ENCODE measurements around the gene LINGO4. TPM values are rescaled to one million over a fixed set of nuclear protein-coding genes. Genes with fewer than 3 reads are reported as not detected.
"Not testable (repeated sequence)": the region's sequence is repeated elsewhere in the genome, so short reads cannot be mapped to it uniquely, and the experiment has no call there.

LINGO4 gene
- total RNA-seq, 1 experiment from 2014 or later = not detected

DNA sequence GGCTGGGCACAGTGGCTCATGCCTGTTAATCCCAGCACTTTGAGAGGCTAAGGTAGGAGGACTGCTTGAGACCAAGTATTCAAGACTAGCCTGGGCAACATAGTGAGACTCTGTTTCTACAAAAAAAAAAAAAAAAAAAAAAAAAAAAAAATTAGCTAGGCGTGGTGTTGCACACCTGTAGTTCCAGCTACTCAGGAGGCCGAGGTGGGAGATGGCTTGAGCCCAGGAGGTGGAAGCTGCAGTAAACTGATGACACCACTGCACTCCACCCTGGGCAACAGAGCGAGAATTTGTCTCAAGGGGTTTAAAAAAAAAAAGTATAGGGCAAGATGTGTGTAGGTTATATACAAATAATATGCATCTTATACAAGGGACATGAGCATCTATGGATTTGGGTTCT is 17.5 kb downstream of the LINGO4 start:
- no peaks in the 10 kb centered on the region for H3K9me3 ChIP-seq (ENCODE audit: low read depth, low read length, poor library complexity, severe bottlenecking)
- CTCF ChIA-PET = no interaction called here
- no peak for TF ChIP-seq EZH2 (IDR thresholded peaks at IDR 0.05; ENCODE audit: borderline replicate concordance, low read depth, low read length, poor library complexity, severe bottlenecking)
- TF ChIP-seq, protein P1, sequence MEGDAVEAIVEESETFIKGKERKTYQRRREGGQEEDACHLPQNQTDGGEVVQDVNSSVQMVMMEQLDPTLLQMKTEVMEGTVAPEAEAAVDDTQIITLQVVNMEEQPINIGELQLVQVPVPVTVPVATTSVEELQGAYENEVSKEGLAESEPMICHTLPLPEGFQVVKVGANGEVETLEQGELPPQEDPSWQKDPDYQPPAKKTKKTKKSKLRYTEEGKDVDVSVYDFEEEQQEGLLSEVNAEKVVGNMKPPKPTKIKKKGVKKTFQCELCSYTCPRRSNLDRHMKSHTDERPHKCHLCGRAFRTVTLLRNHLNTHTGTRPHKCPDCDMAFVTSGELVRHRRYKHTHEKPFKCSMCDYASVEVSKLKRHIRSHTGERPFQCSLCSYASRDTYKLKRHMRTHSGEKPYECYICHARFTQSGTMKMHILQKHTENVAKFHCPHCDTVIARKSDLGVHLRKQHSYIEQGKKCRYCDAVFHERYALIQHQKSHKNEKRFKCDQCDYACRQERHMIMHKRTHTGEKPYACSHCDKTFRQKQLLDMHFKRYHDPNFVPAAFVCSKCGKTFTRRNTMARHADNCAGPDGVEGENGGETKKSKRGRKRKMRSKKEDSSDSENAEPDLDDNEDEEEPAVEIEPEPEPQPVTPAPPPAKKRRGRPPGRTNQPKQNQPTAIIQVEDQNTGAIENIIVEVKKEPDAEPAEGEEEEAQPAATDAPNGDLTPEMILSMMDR (conservative IDR thresholded peaks at IDR 0.05; ENCODE audit: low read depth, low read length) = no peak
- no peak overlapping the region for H3K27ac ChIP-seq (ENCODE audit: low read depth, low read length, poor library complexity, severe bottlenecking)
- H3K27me3 ChIP-seq (replicated peaks; ENCODE audit: insufficient read depth, low read depth, low read length, poor library complexity) = peaks cover 32% of the 10 kb centered on the region
- BruUV-seq (replicated peaks) = no TSS peak
- no peaks in the 10 kb centered on the region for H3K36me3 ChIP-seq (ENCODE audit: insufficient read depth, low read length, poor library complexity, severe bottlenecking)
- POLR2A ChIA-PET (ENCODE audit: low non-redundant PET) = no interaction called here
- no peak for DNase-seq (ENCODE audit: low spot score)
- H3K4me1 ChIP-seq (ENCODE audit: insufficient read depth, low read length, poor library complexity, severe bottlenecking) = peaks cover 9% of the 10 kb centered on the region
- intact Hi-C loops (cut with micrococcal nuclease; ENCODE audit: unreplicated experiment) = no loop called here
- H3K4me3 ChIP-seq (ENCODE audit: low read depth, low read length, poor library complexity, severe bottlenecking) = no peak overlapping the region

DNA sequence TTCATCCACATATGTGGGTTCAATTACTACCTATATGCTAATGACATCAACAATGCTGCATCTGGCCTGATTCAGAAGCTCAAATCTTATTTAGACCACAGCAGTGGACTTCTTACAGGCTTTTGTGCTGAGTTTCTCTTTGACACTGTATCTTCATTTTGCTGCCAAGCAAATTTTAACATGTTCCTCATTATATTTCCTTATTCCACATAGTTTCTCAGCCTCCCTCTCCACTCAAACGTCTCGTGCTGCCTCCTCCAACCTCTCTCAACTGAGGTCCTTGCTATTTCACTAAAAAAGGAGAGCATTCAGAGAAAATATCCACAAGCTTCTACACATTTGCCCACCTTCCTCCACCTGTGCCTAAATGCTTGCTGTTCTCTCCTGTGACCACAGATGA is 21.4 kb downstream of the LINGO4 start:
- Histone ChIP-seq H3K27ac (ENCODE audit: low read depth, low read length, poor library complexity, severe bottlenecking) (no peak overlapping the region), H3K36me3 (ENCODE audit: insufficient read depth, low read length, poor library complexity, severe bottlenecking) (no peaks in the 10 kb centered on the region), H3K4me3 (ENCODE audit: low read depth, low read length, poor library complexity, severe bottlenecking) (no peak overlapping the region), H3K4me1 (ENCODE audit: insufficient read depth, low read length, poor library complexity, severe bottlenecking) (no peaks in the 10 kb centered on the region), H3K27me3 (replicated peaks; ENCODE audit: insufficient read depth, low read depth, low read length, poor library complexity) (peaks cover 22% of the 10 kb centered on the region), H3K9me3 (ENCODE audit: low read depth, low read length, poor library complexity, severe bottlenecking) (no peaks in the 10 kb centered on the region)
- intact Hi-C loops (cut with micrococcal nuclease; ENCODE audit: unreplicated experiment) = no loop called here
- TF ChIP-seq, protein P1 (conservative IDR thresholded peaks at IDR 0.05; ENCODE audit: low read depth, low read length) = no peak
- no peak for TF ChIP-seq EZH2 (IDR thresholded peaks at IDR 0.05; ENCODE audit: borderline replicate concordance, low read depth, low read length, poor library complexity, severe bottlenecking)
- no TSS peak for BruUV-seq (replicated peaks)
- CTCF ChIA-PET = no interaction called here
- POLR2A ChIA-PET (ENCODE audit: low non-redundant PET) = no interaction called here
- no peak for DNase-seq (ENCODE audit: low spot score)

DNA sequence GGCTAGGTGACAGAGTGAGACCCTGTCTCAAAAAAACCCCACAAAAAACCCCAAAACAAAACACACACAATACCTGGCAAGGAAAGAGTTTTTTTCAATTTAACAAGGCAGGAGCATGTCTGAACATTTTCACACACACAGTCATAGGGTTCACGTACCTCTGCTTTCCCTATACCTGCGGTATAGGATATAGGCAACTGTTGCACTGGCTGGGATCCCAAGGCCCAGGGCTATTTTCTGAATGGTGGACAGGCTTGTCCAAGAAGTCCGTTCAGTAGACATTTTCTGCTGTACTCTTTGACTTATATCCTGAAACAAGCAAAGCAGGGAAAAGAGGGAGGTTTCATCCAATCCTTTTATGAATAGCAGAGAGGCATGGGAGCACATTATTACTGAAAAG is 22.5 kb downstream of the LINGO4 start:
- no peak for TF ChIP-seq EZH2 (IDR thresholded peaks at IDR 0.05; ENCODE audit: borderline replicate concordance, low read depth, low read length, poor library complexity, severe bottlenecking)
- TF ChIP-seq, protein P1 (conservative IDR thresholded peaks at IDR 0.05; ENCODE audit: low read depth, low read length) = no peak
- no peaks in the 10 kb centered on the region for H3K36me3 ChIP-seq (ENCODE audit: insufficient read depth, low read length, poor library complexity, severe bottlenecking)
- intact Hi-C loops (cut with micrococcal nuclease; ENCODE audit: unreplicated experiment) = no loop called here
- ChIA-PET POLR2A (ENCODE audit: low non-redundant PET) (no interaction called here), CTCF (no interaction called here)
- no peak overlapping the region for H3K27ac ChIP-seq (ENCODE audit: low read depth, low read length, poor library complexity, severe bottlenecking)
- no peaks in the 10 kb centered on the region for H3K4me1 ChIP-seq (ENCODE audit: insufficient read depth, low read length, poor library complexity, severe bottlenecking)
- peaks cover 22% of the 10 kb centered on the region for H3K27me3 ChIP-seq (replicated peaks; ENCODE audit: insufficient read depth, low read depth, low read length, poor library complexity)
- H3K4me3 ChIP-seq (ENCODE audit: low read depth, low read length, poor library complexity, severe bottlenecking) = no peak overlapping the region
- no peaks in the 10 kb centered on the region for H3K9me3 ChIP-seq (ENCODE audit: low read depth, low read length, poor library complexity, severe bottlenecking)
- no peak for DNase-seq (ENCODE audit: low spot score)
- no TSS peak for BruUV-seq (replicated peaks)

DNA sequence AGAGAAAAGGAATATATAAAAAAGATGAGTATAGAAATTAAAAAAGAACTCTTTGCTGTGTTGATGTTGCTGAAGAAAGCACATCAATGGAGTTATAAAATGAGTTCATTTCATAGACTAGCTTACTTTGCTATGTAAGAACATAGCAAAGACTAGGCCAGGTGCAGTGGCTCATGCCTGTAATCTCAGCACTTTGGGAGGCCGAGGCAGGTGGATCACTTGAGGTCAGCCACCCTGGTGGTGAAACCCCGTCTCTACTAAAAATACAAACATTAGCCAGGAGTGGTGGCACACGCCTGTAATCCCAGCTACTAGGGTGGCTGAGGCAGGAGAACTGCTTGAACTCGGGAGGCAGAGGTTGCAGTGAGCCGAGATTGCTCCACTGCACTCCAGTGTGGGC is 23.2 kb downstream of the LINGO4 start:
- H3K36me3 ChIP-seq (ENCODE audit: insufficient read depth, low read length, poor library complexity, severe bottlenecking); POLR2A ChIA-PET (ENCODE audit: low non-redundant PET); H3K27ac ChIP-seq (ENCODE audit: low read depth, low read length, poor library complexity, severe bottlenecking); DNase-seq (ENCODE audit: low spot score); BruUV-seq (replicated peaks); H3K4me3 ChIP-seq (ENCODE audit: low read depth, low read length, poor library complexity, severe bottlenecking); CTCF ChIA-PET; H3K9me3 ChIP-seq (ENCODE audit: low read depth, low read length, poor library complexity, severe bottlenecking); H3K4me1 ChIP-seq (ENCODE audit: insufficient read depth, low read length, poor library complexity, severe bottlenecking); intact Hi-C loops (cut with micrococcal nuclease; ENCODE audit: unreplicated experiment): not testable (repeated sequence)
- peaks cover 22% of the 10 kb centered on the region for H3K27me3 ChIP-seq (replicated peaks; ENCODE audit: insufficient read depth, low read depth, low read length, poor library complexity)

DNA sequence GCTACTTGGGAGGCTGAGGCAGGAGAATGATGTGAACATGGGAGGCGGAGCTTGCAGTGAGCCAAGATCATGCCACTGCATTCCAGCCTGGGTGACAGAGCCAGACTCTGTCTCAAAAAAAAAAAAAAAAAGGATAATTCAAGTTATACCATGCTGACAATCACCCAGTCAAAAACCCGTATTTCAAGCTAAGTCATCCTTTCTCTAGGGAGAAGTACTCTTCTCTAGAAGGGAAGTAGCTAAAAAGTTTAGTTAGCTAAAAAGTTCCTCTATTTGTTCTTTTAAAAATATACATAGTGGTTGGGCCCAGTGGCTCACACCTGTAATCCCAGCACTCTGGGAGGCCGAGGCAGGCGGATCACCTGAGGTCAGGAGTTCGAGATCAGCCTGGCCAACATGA is 24.5 kb downstream of the LINGO4 start:
- H3K9me3 ChIP-seq (ENCODE audit: low read depth, low read length, poor library complexity, severe bottlenecking) = not testable (repeated sequence)

More for the DNA sequence above, 24.5 kb downstream of the LINGO4 start:
- DNase-seq (ENCODE audit: low spot score); H3K36me3 ChIP-seq (ENCODE audit: insufficient read depth, low read length, poor library complexity, severe bottlenecking); H3K27ac ChIP-seq (ENCODE audit: low read depth, low read length, poor library complexity, severe bottlenecking); intact Hi-C loops (cut with micrococcal nuclease; ENCODE audit: unreplicated experiment); BruUV-seq (replicated peaks); POLR2A ChIA-PET (ENCODE audit: low non-redundant PET); H3K4me3 ChIP-seq (ENCODE audit: low read depth, low read length, poor library complexity, severe bottlenecking); CTCF ChIA-PET; H3K4me1 ChIP-seq (ENCODE audit: insufficient read depth, low read length, poor library complexity, severe bottlenecking): not testable (repeated sequence)
- peaks cover 17% of the 10 kb centered on the region for H3K27me3 ChIP-seq (replicated peaks; ENCODE audit: insufficient read depth, low read depth, low read length, poor library complexity)
